Activated CD4-positive, CD25-positive, alpha-beta regulatory T cell treated with anti-CD3 and anti-CD28 coated beads, Interleukin-2, amount 50 U/mL, for 24 hours (primary cell): Measurements from ENCODE around the gene TWIST2.

Experiments used
- ATAC-seq, 2 donors: fragments of 150-1000 bp; cut with Tn5 transposase; one replicate each; pipeline ENCODE4 v1.10.0; 2021; ENCODE audit warnings: mild to moderate bottlenecking in 1 of 2, moderate library complexity in 1 of 2

TWIST2 gene

GRCh38 chr2:238839428-238839827 is 8.5 kb upstream of the TWIST2 start:
- ATAC-seq = no peak

DNA sequence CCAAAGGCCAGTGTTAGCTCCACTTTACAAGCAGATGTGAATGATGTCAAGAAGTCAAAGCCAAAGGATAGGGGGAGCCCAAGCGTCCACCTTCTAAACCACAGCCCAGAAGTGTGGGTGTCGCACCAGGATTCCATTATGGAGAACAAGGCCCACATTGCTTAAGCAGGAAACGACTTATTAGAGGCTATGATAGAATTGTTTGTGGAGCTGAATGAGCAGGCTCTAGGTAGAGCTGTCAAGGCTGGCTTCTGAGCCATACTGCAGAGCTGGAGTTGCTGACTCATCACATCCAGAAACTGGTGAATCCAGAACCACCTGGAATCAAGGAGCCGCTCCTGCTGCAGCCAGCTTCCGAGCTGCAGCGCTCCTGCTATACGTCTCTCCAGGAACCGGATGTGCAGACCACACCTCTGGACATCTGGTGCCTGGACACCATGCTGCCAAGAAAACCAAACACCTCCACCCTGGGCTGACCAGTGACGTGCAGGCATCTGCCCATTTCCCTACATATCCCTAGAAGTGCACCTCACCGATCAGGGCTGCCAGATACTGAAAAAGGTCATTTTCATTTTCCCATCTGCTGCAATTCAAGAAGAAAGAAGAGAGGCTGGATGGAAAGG is 6.2 kb upstream of the TWIST2 start:
- no peak for ATAC-seq

GRCh38 chr2:238843476-238843875 is 4.4 kb upstream of the TWIST2 start:
- ATAC-seq = no peak

- ATAC-seq = no peak
Measured at GRCh38 chr2:238845583-238846377, 2.1 kb upstream of the TWIST2 start.

- no peak for ATAC-seq
Measured at GRCh38 chr2:238846378-238846627, 1.6 kb upstream of the TWIST2 start.

GRCh38 chr2:238846628-238847418 is 1.1 kb upstream of the TWIST2 start:
- no peak for ATAC-seq

GRCh38 chr2:238847419-238847801 is 475 bp upstream of the TWIST2 start:
- no peak for ATAC-seq

DNA sequence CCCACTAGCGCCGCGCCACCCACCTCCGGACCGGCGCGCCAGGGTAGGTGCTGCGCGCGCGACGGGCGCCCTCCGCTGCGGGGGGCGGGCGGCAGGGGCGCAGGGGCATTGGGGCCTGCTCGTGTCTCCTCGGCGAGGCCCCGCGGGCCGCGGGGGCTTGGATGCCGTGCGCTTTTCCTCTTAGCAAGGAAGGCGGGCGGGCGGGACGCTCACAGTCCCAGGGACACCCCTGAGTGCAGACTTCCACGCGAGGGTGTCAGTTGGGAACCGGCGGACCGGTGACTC is 748 bp downstream of the TWIST2 start:
- ATAC-seq = no peak

- no peak for ATAC-seq
Measured at GRCh38 chr2:238848976-238849853, 1.3 kb downstream of the TWIST2 start.

DNA sequence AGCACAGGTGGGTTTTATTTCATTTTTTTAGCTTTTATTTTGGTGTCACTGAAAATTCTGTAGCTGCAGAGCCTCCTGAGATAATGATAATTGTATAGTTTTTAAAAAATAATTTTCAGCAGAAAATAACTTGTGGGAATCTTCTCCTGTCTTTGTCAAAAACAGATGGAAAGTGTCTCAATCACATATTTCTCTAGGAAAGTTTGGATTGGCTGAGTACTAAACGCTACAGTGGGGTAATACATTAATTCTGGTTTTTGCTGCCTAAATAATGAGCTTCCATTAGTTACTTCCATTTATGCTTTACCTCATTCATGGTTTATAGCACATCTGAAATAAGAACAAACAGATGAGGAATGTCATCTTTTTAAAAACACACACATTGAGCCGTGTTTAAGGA is 2.2 kb downstream of the TWIST2 start:
- no peak for ATAC-seq

DNA sequence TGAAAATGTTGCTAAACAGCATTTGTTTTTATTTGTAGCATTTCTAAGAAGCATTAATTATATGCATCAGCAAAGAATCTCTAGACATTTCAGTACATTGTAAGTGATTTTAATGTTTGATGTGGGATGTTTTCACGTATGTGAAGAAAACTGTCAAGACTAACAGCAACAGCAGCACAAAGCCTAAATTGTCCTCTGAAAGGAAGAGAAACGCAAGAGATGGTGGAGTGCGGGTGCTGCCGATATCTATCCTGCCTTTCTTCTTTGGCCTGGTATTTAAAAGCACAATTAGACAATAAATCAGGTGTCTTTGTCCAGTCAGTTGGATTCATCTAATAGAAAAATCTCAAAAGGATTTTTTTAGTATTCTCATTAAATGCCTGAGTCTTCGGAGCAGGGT is 3.1 kb downstream of the TWIST2 start:
- ATAC-seq = no peak

GRCh38 chr2:238851761-238852160 is 3.9 kb downstream of the TWIST2 start:
- ATAC-seq = no peak

DNA sequence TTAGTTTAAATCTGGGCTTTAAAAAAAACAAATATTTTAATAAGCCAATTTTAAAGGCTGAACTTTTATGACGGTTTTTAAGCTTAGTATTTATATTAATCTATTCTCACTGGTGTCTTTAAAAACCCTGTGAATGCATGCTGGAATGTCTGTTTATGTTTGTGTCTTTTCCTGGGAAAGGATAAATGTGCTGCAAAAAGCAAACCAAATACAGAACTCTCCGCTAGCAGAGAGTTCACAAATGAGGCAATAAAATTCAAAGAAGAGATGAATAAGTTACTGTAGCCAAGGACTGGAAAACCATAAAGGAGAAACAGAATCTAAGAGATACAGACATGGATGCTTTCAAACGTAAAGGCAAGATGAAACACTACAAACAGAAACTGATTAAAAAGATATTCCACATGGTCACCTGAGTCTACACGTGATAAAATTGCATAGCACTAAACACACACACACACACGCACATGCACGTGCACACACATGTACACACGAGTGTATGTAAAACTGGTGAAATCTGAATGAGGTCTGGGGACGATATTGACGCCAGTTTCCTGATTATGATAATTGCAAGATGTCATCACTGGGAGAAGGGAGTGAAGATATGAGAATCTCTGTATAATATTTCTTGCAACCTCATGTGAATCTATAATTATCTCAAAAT is 4.5 kb downstream of the TWIST2 start:
- no peak for ATAC-seq

DNA sequence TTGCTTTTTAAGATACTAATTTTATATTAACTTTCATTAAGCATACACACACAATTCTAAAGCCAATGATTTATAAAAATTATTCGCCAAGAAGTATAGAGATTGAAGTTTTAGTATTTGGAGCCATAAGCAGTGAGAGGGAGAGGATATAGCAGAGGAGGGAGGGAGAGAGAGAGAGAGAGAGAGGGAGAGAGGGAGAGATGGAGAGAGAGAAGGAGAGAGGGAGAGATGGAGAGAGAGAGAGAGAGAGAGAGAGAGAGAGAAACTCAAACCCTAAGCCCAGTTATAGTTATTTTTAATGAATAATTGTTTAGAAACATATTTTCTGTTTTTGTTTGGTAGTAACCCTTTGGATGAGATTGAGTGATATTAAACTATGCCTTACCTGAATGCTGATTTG is 5.3 kb downstream of the TWIST2 start:
- no peak for ATAC-seq

DNA sequence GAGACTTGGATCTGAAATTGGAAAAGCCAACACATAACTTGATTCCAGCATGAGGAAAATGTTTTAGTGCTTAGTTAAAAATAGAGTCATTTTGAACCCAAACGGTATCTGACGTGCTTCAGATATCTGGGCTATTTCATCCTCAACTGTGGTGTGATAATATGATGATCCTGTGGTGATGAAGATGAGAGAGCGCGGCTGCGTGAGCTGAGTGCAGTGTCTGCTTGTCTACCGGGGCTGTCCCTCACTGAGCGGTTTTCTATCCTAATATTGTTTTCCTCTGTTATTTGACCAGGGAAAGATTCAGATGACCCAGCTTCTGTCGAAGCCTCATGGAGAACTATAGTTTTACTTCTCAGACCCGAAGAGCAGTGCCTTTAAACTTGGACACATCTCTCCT is 5.8 kb downstream of the TWIST2 start:
- no peak for ATAC-seq

DNA sequence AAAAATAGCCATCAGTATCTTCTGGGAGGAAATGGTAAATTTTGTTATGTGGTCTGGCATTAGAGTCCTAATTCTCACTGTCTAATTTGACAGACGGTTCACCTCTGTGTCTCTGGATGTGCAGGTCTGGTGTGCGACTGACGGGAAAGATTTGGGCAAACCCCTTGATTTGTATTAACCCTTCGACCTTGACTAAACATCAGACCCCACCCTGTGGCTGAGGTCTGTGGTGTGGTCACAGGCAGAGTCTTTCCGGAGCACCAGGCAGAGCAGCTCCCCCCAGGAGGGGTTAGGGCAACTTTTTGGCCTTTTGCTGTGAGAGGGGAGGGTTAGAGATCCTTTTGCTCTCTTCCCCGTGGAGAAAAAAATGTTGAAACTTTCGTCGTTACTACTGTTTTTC is 6.4 kb downstream of the TWIST2 start:
- ATAC-seq = no peak

DNA sequence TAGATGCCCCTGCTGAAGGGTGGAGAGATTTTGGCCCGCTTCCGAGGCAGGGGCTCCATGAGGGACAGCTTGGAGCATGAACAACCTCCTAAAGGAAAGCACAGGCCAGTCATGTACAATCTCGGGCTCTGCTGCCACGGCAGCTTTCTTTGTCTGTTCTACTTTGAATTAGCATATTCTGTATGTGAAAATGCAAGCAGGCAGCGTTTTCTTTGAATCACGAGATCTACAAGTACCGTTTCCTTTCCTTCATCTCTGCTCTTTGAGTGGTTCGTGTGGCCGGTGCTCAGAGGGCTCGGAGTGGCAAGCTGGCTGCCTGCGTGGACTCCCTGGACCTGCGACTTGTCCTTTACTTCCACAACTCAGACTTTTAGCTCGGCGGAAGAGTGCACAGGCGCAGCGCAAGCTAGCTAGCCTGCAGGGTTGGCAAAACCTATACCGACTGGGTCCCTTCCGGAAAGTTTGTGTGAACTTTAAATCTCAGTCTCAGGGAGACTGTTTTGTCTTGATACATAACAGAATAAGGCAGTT is 6.9 kb downstream of the TWIST2 start:
- no peak for ATAC-seq

DNA sequence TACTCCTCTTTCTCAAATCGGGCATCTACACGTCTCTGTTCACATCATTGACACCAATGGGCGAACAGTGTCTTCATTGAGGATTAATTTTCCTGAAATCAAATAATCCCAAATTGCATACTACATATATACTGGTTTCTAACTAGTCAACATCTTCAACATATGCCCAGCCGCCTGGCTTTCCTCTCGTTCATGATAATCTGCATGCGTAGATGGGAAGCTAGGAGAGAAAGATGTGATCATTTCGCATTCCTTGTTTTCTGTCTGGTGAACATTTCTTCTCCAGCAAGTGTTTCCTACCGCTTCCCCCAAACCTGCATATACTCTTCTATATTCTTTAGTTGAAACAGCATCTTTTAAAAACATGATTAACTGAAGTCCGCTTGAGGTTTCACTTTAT is 7.4 kb downstream of the TWIST2 start:
- no peak for ATAC-seq

DNA sequence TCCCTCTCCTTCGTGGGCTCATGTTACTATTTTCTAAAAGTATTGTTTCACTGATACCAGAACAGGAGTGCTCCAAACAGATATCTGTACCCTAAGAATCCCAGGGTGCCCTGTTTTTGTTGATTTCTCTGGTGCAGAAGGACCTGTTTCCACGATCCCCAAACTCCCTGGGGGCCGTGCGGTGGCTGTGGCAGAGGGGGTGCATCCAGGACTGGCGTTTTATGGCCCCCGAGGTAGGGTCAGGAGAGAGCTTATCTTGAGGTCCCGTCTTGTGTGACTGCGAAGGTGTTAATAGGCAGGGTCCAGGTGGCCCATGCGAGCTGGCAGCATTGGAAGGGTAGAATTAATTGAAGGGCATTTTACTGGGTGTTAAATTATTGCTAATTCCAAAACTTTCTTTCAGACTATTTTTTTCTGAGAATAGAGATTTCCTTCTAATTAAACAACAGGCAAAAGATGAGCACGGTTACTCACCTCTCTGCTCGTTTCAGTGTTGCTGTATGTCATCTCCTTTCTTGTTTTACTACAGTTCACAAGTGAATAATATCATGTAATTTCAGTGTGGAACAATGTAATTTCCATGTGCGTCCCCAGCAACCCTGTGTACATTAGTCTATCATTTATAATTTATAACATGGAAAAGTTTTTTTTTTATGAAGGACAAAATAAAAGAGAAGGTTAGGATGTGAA is 8.2 kb downstream of the TWIST2 start:
- no peak for ATAC-seq

GRCh38 chr2:238856713-238857567 is 9.1 kb downstream of the TWIST2 start:
- ATAC-seq = no peak

- no peak for ATAC-seq
Measured at GRCh38 chr2:238857959-238858358, 10.1 kb downstream of the TWIST2 start.
